ENCODE measurements around the gene SCAANT1.

DNA sequence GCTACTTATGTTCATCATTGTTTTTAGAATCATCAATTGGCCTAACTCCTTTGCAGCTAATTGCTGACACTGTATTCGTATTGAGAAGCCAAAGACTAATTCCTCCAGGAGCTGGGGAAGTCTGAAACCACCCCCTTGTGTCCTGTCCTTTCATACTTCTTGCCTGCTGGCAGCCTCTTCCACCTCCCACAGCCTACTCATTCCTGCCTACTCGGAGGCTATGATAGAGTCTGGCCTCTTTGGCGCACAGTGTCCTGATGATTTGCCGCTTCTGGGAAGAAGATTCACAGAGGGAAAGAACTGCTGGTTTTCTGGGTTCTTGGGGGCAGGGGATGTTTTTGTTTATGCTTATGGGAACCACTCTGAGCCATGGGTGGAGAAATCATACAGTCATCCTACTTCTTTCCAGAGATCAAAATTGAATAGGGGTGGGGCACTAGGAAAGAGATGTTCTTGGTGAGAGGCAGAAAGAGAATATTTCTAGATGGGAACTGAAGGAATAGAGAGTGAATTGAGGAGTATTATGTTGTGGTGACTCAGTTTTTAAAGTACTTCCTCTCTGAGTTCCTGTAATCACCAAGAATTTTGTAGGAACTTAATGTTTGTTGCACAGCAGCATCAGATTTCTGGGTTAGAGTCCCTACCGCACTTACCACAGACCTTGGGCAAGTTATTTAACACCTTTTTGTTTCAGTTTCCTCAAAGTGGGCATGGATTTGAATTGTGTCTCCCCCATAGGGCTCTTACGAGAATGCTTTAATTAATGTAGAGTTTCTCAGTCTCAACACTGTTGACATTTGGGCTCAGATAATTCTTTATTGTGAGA is 22.1 kb upstream of the SCAANT1 start:
- TF ChIP-seq CTCF (IDR thresholded peaks at IDR 0.05; ENCODE audit: low read depth, low read length, missing input control): no peak
- no peak for TF ChIP-seq JUND (IDR thresholded peaks at IDR 0.05)
- TF ChIP-seq NR2F2 (IDR thresholded peaks at IDR 0.05): no peak
- TF ChIP-seq RXRA (IDR thresholded peaks at IDR 0.05): no peak
- no peak for TF ChIP-seq ZBTB33 (IDR thresholded peaks at IDR 0.05)
- no peak for TF ChIP-seq TAF1 (conservative IDR thresholded peaks at IDR 0.05)

All from liver (tissue), 3 donors.